Activated CD4-positive, CD25-positive, alpha-beta regulatory T cell (primary cell): ENCODE results near the gene CXCL14.

Experiments used
- DNase-seq, 4 experiments: peaks; one replicate each; lab custom pipeline; 2025; lab: John Stamatoyannopoulos, UW

CXCL14 gene

GRCh38 chr5:135567661-135568060, 11.1 kb downstream of the CXCL14 start:
- DNase-seq = no peak

- no peak for DNase-seq
These were observed 12.1 kb downstream of the CXCL14 start for GRCh38 chr5:135566422-135567400.

- DNase-seq = peak; percentile 8 to 53 (median 30)
These were observed 12.9 kb downstream of the CXCL14 start for GRCh38 chr5:135565725-135566421.

- DNase-seq = no peak
These were observed 13.5 kb downstream of the CXCL14 start for GRCh38 chr5:135565266-135565665.

GRCh38 chr5:135564331-135564730, 14.5 kb downstream of the CXCL14 start:
- no peak for DNase-seq

GRCh38 chr5:135561266-135561665, 17.5 kb downstream of the CXCL14 start:
- DNase-seq = no peak

- DNase-seq = no peak
These were observed 17.9 kb downstream of the CXCL14 start for GRCh38 chr5:135560858-135561257.

- no peak for DNase-seq
These were observed 19.4 kb downstream of the CXCL14 start for GRCh38 chr5:135559354-135559753.

GRCh38 chr5:135557076-135557838, 21.5 kb downstream of the CXCL14 start:
- DNase-seq = no peak

- DNase-seq = no peak
These were observed 22.2 kb downstream of the CXCL14 start for GRCh38 chr5:135556620-135557019.

GRCh38 chr5:135555530-135555929, 23.3 kb downstream of the CXCL14 start:
- no peak for DNase-seq

- no peak for DNase-seq
These were observed 24.9 kb downstream of the CXCL14 start for GRCh38 chr5:135553688-135554462.

GRCh38 chr5:135551593-135552447, 27.0 kb downstream of the CXCL14 start:
- DNase-seq = no peak

GRCh38 chr5:135549413-135549812, 29.4 kb downstream of the CXCL14 start:
- DNase-seq = no peak

- DNase-seq = no peak
These were observed 31.1 kb downstream of the CXCL14 start for GRCh38 chr5:135547590-135548254.

GRCh38 chr5:135546912-135547311, 31.9 kb downstream of the CXCL14 start:
- DNase-seq = no peak

- DNase-seq = no peak
These were observed 32.7 kb downstream of the CXCL14 start for GRCh38 chr5:135546101-135546500.

GRCh38 chr5:135545099-135545498, 33.7 kb downstream of the CXCL14 start:
- no peak for DNase-seq

- no peak for DNase-seq
These were observed 35.1 kb downstream of the CXCL14 start for GRCh38 chr5:135543485-135544304.
